HEK293 (cell line): ENCODE results near the gene TSPAN2.

Source experiments
- CTCF ChIA-PET: fragments of 350-600 bp; formaldehyde crosslinking; extraction: SDS; loops from one replicate; lab custom pipeline; 2021; ENCODE audit warnings: antibody characterized with exemption; lab: Yijun Ruan, JAX
- POLR2A ChIA-PET: fragments of 300-600 bp; formaldehyde crosslinking; extraction: SDS; loops from one replicate; lab custom pipeline; 2020; ENCODE audit warnings: antibody characterized with exemption, inconsistent platforms; lab: Yijun Ruan, JAX
- H3K27ac ChIP-seq: fragments of 200-500 bp; sonication (Bioruptor generic); 2 replicates; pipeline ENCODE4 v1.5.1; 2014; ENCODE audit warnings: low read depth, low read length, control low read depth, inconsistent platforms; ENCODE audit errors: extremely low read depth
- H3K36me3 ChIP-seq, 2 experiments: fragments of 200-500 bp in 1 of 2; sonication (Bioruptor generic) in 1 of 2; 1 replicate in 1 of 2; 2 replicates in 1 of 2; pipeline ENCODE4 v1.5.1; 2014 to 2017; ENCODE audit warnings: inconsistent platforms in 2 of 2, low read length in 2 of 2; ENCODE audit not compliant: control insufficient read depth in 2 of 2, insufficient read depth in 1 of 2
- H3K4me1 ChIP-seq: fragments of 200-500 bp; sonication (Bioruptor generic); 2 replicates; pipeline ENCODE4 v1.5.1; 2014; ENCODE audit warnings: mild to moderate bottlenecking, low read length, inconsistent platforms; ENCODE audit not compliant: control insufficient read depth, insufficient read depth
- H3K4me3 ChIP-seq: 2 replicates; pipeline ENCODE4 v1.5.1; 2011; ENCODE audit warnings: low read depth, mild to moderate bottlenecking, control low read depth, low read length, moderate library complexity
- H3K9me3 ChIP-seq: fragments of 200-500 bp; sonication (Bioruptor generic); 2 replicates; pipeline ENCODE4 v1.5.1; 2014; ENCODE audit warnings: low read depth, low read length, inconsistent platforms; ENCODE audit not compliant: control insufficient read depth, insufficient read depth
- GLI4 ChIP-seq: fragments of 450-650 bp; formaldehyde crosslinking; IDR thresholded peaks from 2 replicates; pipeline ENCODE4 v1.5.1; 2016; ENCODE audit warnings: missing biosample characterization, missing genetic modification characterization
- IKZF3 ChIP-seq: fragments of 450-650 bp; IDR thresholded peaks from 2 replicates; pipeline ENCODE4 v1.5.0; 2018; ENCODE audit warnings: missing biosample characterization, mild to moderate bottlenecking, missing genetic modification characterization, moderate library complexity
- MZF1 ChIP-seq: fragments of 450-650 bp; formaldehyde crosslinking; IDR thresholded peaks from 2 replicates; pipeline ENCODE4 v1.5.1; 2017; ENCODE audit warnings: missing biosample characterization, missing genetic modification characterization, borderline replicate concordance
- YY1 ChIP-seq: fragments of 450-650 bp; formaldehyde crosslinking; IDR thresholded peaks from 2 replicates; pipeline ENCODE4 v1.5.1; 2018; ENCODE audit warnings: missing biosample characterization, missing genetic modification characterization
- ZBTB20 ChIP-seq: fragments of 450-650 bp; formaldehyde crosslinking; IDR thresholded peaks from 2 replicates; pipeline ENCODE4 v1.5.1; 2016; ENCODE audit warnings: missing biosample characterization, missing genetic modification characterization
- ZBTB7A ChIP-seq: fragments of 450-650 bp; formaldehyde crosslinking; IDR thresholded peaks from 2 replicates; pipeline ENCODE4 v1.5.1; 2016; ENCODE audit warnings: low read depth, missing biosample characterization, missing genetic modification characterization
- ZIC2 ChIP-seq: fragments of 450-650 bp; formaldehyde crosslinking; IDR thresholded peaks from 2 replicates; pipeline ENCODE4 v1.5.1; 2016; ENCODE audit warnings: missing biosample characterization, missing genetic modification characterization
- ZNF174 ChIP-seq: fragments of 450-650 bp; formaldehyde crosslinking; IDR thresholded peaks from 2 replicates; pipeline ENCODE4 v1.5.0; 2017; ENCODE audit warnings: missing biosample characterization, mild to moderate bottlenecking, missing genetic modification characterization
- ZNF248 ChIP-seq: fragments of 450-650 bp; formaldehyde crosslinking; IDR thresholded peaks from 2 replicates; pipeline ENCODE4 v1.5.1; 2017; ENCODE audit warnings: missing biosample characterization, missing genetic modification characterization
- ZNF292 ChIP-seq: fragments of 450-650 bp; formaldehyde crosslinking; IDR thresholded peaks from 2 replicates; pipeline ENCODE4 v1.5.1; 2016; ENCODE audit warnings: low read depth, missing biosample characterization, missing genetic modification characterization, borderline replicate concordance
- ZNF366 ChIP-seq: fragments of 450-650 bp; formaldehyde crosslinking; conservative IDR thresholded peaks from 2 replicates; pipeline ENCODE4 v1.5.1; 2016; ENCODE audit warnings: missing biosample characterization, missing genetic modification characterization
- ZNF394 ChIP-seq: fragments of 450-650 bp; formaldehyde crosslinking; IDR thresholded peaks from 2 replicates; pipeline ENCODE4 v1.5.1; 2016; ENCODE audit warnings: missing biosample characterization, missing genetic modification characterization, mild to moderate bottlenecking, moderate library complexity, borderline replicate concordance
- ZNF433 ChIP-seq: fragments of 450-650 bp; formaldehyde crosslinking; IDR thresholded peaks from 2 replicates; pipeline ENCODE4 v1.5.1; 2016; ENCODE audit warnings: missing biosample characterization, missing genetic modification characterization, low read depth
- ZNF530 ChIP-seq: fragments of 450-650 bp; formaldehyde crosslinking; IDR thresholded peaks from 2 replicates; pipeline ENCODE4 v1.5.1; 2016; ENCODE audit warnings: low read depth, missing biosample characterization, missing genetic modification characterization
- ZNF548 ChIP-seq: fragments of 450-650 bp; formaldehyde crosslinking; IDR thresholded peaks from 2 replicates; pipeline ENCODE4 v1.5.1; 2016; ENCODE audit warnings: missing biosample characterization, missing genetic modification characterization
- ZNF549 ChIP-seq: fragments of 450-650 bp; IDR thresholded peaks from 2 replicates; pipeline ENCODE4 v1.5.1; 2018; ENCODE audit warnings: missing biosample characterization, missing genetic modification characterization, mild to moderate bottlenecking, inconsistent platforms, moderate library complexity
- ZNF558 ChIP-seq: fragments of 450-650 bp; formaldehyde crosslinking; IDR thresholded peaks from 2 replicates; pipeline ENCODE4 v1.5.1; 2016; ENCODE audit warnings: missing biosample characterization, missing genetic modification characterization
- ZNF621 ChIP-seq: fragments of 450-650 bp; formaldehyde crosslinking; IDR thresholded peaks from 2 replicates; pipeline ENCODE4 v1.5.1; 2017; ENCODE audit warnings: missing biosample characterization, missing genetic modification characterization
- ZNF670 ChIP-seq: fragments of 450-650 bp; formaldehyde crosslinking; IDR thresholded peaks from 2 replicates; pipeline ENCODE4 v1.5.1; 2016; ENCODE audit warnings: missing biosample characterization, missing genetic modification characterization, low read depth
- ZNF701 ChIP-seq: fragments of 450-650 bp; formaldehyde crosslinking; IDR thresholded peaks from 2 replicates; pipeline ENCODE4 v1.5.1; 2016; ENCODE audit warnings: missing biosample characterization, missing genetic modification characterization
- ZSCAN16 ChIP-seq: fragments of 450-650 bp; formaldehyde crosslinking; IDR thresholded peaks from 2 replicates; pipeline ENCODE4 v1.5.1; 2016; ENCODE audit warnings: missing biosample characterization, missing genetic modification characterization
- TF ChIP-seq, protein P1 (sequence below): fragments of 450-650 bp; formaldehyde crosslinking; IDR thresholded peaks from 2 replicates; pipeline ENCODE4 v1.5.1; 2017; ENCODE audit warnings: missing biosample characterization, missing genetic modification characterization

The TSPAN2 gene

DNA sequence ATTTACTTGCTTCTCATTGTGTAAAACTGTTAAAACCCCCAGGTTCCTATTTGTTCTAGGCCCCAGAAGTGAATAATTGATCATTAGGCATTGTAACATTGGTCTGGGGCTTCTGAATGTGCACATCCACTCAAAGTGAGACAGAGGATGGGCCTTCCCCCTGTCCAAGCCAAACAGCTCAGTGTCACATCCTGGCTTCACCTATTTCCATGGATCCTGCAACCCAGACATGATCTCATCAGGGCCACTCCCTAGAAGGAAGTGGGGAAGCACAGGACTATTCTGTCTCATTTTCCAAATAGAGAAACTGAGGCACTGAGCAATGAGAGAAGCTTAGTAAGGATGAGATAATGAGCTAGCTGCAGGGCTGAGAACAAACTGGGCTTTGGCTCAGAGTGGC lies 47.4 kb upstream of the TSPAN2 start:
- POLR2A ChIA-PET = no interaction called here
- no peak overlapping the region for H3K27ac ChIP-seq
- TF ChIP-seq ZNF366 (tag by site-specific recombination) (no peak), ZSCAN16 (tag by site-specific recombination) (no peak), ZNF292 (tag by site-specific recombination) (no peak), ZNF621 (tag by site-specific recombination) (no peak), ZNF549 (tag by site-specific recombination) (no peak), ZNF530 (no peak), YY1 (tag by site-specific recombination) (no peak), ZBTB7A (tag by site-specific recombination) (no peak), GLI4 (tag by site-specific recombination) (no peak), MZF1 (no peak)

DNA sequence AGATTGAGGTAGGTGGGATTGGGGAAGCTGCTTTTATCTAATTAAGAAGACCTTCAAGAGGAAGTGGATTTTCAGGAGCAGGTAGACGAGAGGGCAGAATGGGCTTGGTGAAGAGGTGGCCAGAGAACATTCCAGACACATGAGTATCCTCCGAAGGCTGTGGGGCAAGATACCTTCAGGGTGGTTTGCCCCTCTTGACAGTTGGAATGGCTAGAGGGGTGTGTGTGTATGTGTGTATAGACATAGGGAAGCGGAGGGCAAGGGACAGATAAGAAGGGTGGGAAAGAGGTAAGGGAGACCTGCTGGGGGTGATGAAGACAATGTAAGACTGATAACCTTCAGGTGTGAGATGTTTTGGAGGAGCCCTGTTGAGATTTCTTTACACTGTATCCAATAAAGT lies 46.8 kb upstream of the TSPAN2 start:
- Histone ChIP-seq H3K9me3 (no peaks in the 10 kb centered on the region), H3K36me3 (no peaks in the 10 kb centered on the region), H3K27ac (no peak overlapping the region), H3K4me1 (peaks cover 3% of the 10 kb centered on the region), H3K4me3 (no peak overlapping the region)
- ChIA-PET POLR2A (no interaction called here), CTCF (interaction anchor here (0.7 to 8.7 kb wide), 6 partner anchors 24 to 815 kb away, joined by 3 to 179 read pairs (median 6); no protein-coding TSS in a partner anchor)
- TF ChIP-seq ZBTB20 (tag by site-specific recombination) (no peak), ZNF670 (no peak), ZNF548 (tag by site-specific recombination) (no peak), ZNF558 (no peak)

More for the DNA sequence above, 47.4 kb upstream of the TSPAN2 start:
- Histone ChIP-seq H3K36me3 (no peaks in the 10 kb centered on the region), H3K4me3 (no peak overlapping the region), H3K4me1 (peaks cover 3% of the 10 kb centered on the region), H3K9me3 (no peaks in the 10 kb centered on the region)
- CTCF ChIA-PET = interaction anchor here (0.7 to 8.7 kb wide), 11 partner anchors 8 to 1884 kb away, joined by 3 to 179 read pairs (median 5); no protein-coding TSS in a partner anchor

DNA sequence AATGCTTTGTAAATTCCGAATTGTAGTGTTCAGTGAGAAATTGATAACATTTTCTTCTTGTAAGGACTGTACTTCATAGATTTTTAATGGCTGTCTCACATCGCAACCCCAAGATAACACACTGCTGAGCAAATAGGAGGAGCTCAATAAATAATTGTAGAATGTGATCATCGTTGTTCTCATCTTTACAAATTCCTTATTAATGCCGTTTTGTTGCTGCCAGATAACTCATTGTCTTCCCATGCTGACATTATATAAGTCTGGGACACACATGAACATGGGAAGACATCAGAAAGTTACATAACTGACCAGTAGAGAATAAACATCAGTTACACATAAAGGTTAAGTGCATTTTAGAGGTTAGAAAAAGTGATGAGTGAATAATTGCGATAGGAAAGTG lies 46.4 kb upstream of the TSPAN2 start:
- no peak overlapping the region for H3K4me3 ChIP-seq
- H3K4me1 ChIP-seq = peaks cover 3% of the 10 kb centered on the region
- ChIA-PET CTCF (interaction anchor here (0.7 to 8.7 kb wide), 6 partner anchors 23 to 815 kb away, joined by 3 to 179 read pairs (median 6); no protein-coding TSS in a partner anchor), POLR2A (no interaction called here)
- H3K36me3 ChIP-seq = no peaks in the 10 kb centered on the region
- H3K9me3 ChIP-seq = no peaks in the 10 kb centered on the region
- H3K27ac ChIP-seq = no peak overlapping the region
- no peak for TF ChIP-seq ZNF701 (tag by site-specific recombination)

DNA sequence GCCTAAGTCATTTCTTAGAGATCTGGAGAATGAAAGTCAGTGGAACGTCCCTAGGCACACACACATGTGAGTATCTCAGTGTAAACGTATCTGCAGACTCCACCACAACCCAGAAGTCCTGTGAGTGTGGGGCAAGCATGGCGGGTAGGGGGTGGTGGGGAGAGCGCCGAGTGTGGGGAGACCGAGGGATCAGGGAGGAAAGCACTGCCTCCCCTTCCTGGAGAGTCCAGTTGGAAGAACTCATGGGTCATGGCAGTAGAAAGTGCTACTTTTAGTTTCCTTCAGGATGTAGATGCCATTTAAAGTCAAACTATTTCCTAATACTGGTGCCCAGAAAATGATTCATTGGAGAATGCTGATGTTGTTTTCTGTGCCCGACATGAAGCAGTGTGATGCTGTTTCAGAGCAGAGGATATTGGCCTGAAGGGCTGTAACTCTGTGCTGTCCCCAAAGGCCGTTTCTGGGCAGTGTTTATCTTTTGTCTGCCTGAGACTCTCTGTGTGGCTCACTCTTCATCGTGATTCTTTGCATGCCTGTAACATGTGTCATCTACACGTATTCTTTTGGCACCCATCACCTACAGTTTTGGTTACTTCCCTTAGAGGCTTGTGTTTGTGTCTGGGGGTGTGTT lies 45.7 kb upstream of the TSPAN2 start:
- TF ChIP-seq, protein P1, sequence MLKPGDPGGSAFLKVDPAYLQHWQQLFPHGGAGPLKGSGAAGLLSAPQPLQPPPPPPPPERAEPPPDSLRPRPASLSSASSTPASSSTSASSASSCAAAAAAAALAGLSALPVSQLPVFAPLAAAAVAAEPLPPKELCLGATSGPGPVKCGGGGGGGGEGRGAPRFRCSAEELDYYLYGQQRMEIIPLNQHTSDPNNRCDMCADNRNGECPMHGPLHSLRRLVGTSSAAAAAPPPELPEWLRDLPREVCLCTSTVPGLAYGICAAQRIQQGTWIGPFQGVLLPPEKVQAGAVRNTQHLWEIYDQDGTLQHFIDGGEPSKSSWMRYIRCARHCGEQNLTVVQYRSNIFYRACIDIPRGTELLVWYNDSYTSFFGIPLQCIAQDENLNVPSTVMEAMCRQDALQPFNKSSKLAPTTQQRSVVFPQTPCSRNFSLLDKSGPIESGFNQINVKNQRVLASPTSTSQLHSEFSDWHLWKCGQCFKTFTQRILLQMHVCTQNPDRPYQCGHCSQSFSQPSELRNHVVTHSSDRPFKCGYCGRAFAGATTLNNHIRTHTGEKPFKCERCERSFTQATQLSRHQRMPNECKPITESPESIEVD = no peak
- no peak for TF ChIP-seq ZSCAN16 (tag by site-specific recombination)
- no peak for TF ChIP-seq ZIC2 (tag by site-specific recombination)
- no peak for TF ChIP-seq ZNF174
- TF ChIP-seq IKZF3 (tag by site-specific recombination) = no peak
- TF ChIP-seq ZNF394 (tag by site-specific recombination) = no peak
- TF ChIP-seq ZNF248 = no peak
- TF ChIP-seq ZNF433 (tag by site-specific recombination) = no peak
- no peak for TF ChIP-seq YY1 (tag by site-specific recombination)
- TF ChIP-seq, all 188 proteins: peak for 0
- H3K4me1 ChIP-seq = peaks cover 3% of the 10 kb centered on the region
- CTCF ChIA-PET = interaction anchor here (0.6 to 8.7 kb wide), 3 partner anchors 331 to 571 kb away, joined by 3 to 179 read pairs (median 5); no protein-coding TSS in a partner anchor
- H3K27ac ChIP-seq = no peak overlapping the region
- no peaks in the 10 kb centered on the region for H3K36me3 ChIP-seq
- H3K9me3 ChIP-seq = no peaks in the 10 kb centered on the region
- no peak overlapping the region for H3K4me3 ChIP-seq
- POLR2A ChIA-PET = no interaction called here
